Astrocyte of the cerebellum (primary cell): Measurements from ENCODE around the gene ITGAD.
A peak's percentile ranks its signal among the peaks of the same experiment; 100 is the strongest.

ENCODE experiments used
- DNase-seq: peaks from one replicate; pipeline ENCODE4 v3.0.0-alpha.2; 2011; ENCODE audit warnings: low read depth
- H3K4me3 ChIP-seq: 2 replicates; pipeline ENCODE4 v1.5.1; 2011; ENCODE audit warnings: mild to moderate bottlenecking, low read depth, low read length, moderate library complexity
- in situ Hi-C: cut with HindIII; loops from 2 replicates; pipeline ENCODE4 v1.10.0; 2017; ENCODE audit warnings: low sequenced_read_pairs
- TF ChIP-seq, protein P1 (sequence below): IDR thresholded peaks from 2 replicates; pipeline ENCODE4 v1.5.1; 2012; ENCODE audit warnings: low read length, low read depth, moderate library complexity, mild to moderate bottlenecking; ENCODE audit errors: missing control alignments

The ITGAD gene

DNA sequence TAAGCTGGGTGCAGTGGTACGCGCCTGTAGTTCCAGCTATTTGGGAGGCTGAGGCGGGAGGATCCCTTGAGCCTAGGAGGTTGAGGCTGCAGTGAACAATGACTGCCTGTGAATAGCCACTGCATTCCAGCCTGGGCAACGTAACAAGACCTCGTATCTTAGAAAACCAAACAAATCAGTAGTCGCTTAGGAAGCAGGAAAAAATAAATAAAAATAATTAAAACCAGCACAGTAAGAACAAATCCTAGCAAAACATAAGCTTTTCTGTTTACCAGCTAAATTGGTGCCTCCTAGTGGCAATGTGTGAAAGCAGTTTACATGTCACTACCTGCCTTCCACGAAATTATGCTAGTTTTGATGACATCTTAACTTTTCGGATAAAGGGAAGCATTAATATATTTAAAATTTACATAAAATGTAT is 67.5 kb downstream of the ITGAD start:
- peak overlapping the region; percentile 58 for H3K4me3 ChIP-seq
- DNase-seq: no peak
- in situ Hi-C loops: no loop called here
- TF ChIP-seq, protein P1, sequence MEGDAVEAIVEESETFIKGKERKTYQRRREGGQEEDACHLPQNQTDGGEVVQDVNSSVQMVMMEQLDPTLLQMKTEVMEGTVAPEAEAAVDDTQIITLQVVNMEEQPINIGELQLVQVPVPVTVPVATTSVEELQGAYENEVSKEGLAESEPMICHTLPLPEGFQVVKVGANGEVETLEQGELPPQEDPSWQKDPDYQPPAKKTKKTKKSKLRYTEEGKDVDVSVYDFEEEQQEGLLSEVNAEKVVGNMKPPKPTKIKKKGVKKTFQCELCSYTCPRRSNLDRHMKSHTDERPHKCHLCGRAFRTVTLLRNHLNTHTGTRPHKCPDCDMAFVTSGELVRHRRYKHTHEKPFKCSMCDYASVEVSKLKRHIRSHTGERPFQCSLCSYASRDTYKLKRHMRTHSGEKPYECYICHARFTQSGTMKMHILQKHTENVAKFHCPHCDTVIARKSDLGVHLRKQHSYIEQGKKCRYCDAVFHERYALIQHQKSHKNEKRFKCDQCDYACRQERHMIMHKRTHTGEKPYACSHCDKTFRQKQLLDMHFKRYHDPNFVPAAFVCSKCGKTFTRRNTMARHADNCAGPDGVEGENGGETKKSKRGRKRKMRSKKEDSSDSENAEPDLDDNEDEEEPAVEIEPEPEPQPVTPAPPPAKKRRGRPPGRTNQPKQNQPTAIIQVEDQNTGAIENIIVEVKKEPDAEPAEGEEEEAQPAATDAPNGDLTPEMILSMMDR: peak; percentile 68

DNA sequence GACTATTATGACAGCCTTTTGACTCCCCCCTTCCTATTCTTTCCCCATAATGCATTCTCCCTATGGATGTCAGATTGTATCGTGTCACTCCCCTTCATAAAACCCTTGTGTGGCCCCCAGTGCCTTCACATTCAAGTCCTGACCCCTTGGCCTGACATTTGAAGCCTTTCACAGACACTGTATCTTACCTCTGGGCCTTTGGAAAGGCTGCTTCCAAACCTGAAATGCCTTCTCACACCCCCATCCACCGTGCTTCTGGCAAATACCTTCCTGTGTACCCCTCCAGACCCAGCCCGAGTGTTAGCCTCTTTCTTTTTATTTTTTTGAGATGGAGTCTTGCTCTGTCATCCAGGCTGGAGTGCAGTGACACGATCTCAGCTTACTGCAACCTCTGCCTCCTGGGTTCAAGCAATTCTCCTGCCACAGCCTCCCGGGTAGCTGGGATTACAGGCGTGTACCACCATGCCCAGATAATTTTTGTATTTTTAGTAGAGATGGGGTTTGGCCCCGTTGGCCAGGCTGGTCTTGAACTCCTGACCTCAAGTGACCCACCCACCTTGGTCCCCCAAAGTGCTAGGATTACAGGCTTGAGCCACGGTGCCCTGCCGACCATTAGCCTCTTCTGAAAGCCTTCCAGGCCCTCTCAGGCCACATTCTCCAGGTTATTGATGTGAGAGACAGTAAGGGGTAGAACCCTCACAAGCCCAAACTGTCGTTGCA is 68.2 kb downstream of the ITGAD start:
- no peak overlapping the region for H3K4me3 ChIP-seq
- in situ Hi-C loops: no loop called here
- no peak for DNase-seq
- TF ChIP-seq, protein P1: no peak

DNA sequence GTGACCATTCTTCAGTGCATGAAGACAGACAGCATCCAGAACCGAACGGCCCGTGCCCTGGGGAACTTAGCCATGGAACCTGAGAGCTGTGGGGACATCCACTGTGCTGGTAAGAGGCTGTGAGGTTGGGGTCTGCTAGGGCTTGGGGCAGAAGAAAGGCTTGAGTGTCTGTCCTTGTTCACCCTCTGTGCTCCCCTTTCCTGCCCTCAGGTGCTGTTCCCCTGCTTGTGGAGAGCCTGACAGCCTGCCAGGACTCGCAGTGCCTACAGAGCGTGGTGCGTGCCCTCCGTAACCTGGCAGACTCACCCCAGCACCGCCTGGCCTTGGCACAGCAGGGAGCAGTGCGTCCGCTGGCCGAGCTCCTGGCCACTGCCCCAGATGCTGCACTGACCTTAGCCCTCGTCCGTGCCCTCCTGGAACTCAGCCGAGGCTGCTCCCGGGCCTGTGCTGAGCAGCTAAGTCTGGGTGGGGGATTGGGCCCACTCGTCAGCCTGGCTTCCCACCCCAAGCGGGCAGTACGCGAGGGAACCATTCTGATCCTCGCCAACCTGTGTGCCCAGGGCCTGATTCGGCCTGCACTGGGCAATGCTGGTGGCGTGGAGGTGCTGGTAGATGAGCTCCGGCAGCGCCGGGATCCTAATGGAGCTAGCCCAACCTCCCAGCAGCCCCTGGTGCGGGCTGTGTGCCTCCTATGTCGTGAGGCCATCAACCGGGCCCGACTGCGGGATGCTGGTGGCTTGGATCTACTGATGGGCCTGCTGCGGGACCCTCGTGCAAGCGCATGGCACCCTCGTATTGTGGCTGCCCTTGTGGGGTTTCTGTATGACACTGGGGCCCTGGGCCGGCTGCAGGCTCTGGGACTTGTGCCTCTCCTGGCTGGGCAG is 69.0 kb downstream of the ITGAD start:
- TF ChIP-seq, protein P1: no peak
- no peak overlapping the region for H3K4me3 ChIP-seq
- DNase-seq: no peak
- in situ Hi-C loops: no loop called here

DNA sequence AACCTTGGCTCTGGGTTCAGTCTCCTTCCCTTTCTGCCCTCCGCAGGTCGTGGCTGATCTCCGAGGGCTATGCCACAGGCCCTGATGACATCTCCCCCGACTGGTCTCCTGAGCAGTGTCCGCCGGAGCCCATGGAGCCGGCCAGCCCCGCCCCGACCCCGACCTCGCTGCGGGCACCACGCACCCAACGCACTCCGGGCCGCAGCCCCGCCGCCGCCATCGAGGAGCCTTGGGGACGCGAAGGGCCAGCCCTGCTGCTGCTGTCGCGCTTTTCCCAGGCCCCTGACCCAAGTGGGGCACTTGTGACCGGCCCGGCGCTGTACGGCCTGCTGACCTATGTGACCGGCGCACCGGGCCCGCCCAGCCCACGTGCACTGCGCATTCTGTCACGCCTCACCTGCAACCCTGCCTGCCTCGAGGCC is 71.2 kb downstream of the ITGAD start:
- in situ Hi-C loops: no loop called here
- TF ChIP-seq, protein P1: no peak
- H3K4me3 ChIP-seq: no peak overlapping the region
- no peak for DNase-seq

DNA sequence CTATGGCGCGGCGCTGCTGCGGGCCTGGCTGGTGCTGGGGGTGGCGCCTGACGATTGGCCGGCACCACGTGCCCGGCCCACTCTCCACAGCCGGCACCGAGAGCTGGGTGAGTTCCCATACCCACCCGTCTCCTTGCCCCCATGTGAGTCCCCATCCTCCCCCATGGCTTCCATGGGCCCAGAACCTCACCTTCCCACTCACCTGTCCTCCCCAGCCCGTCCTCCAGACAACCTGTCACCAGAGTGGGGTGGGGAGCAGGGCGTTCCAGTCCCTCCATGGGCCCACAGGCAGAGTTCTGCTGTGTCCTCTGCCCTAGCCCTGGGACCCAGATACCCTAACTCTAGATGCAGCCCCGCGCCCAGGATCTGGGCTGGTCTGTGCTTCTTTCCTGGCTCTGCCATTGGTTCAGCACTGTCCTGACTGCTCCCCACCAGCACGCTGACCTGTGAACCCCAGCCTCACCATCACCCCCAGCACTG is 71.7 kb downstream of the ITGAD start:
- in situ Hi-C loops: no loop called here
- TF ChIP-seq, protein P1: no peak
- no peak for DNase-seq
- no peak overlapping the region for H3K4me3 ChIP-seq

DNA sequence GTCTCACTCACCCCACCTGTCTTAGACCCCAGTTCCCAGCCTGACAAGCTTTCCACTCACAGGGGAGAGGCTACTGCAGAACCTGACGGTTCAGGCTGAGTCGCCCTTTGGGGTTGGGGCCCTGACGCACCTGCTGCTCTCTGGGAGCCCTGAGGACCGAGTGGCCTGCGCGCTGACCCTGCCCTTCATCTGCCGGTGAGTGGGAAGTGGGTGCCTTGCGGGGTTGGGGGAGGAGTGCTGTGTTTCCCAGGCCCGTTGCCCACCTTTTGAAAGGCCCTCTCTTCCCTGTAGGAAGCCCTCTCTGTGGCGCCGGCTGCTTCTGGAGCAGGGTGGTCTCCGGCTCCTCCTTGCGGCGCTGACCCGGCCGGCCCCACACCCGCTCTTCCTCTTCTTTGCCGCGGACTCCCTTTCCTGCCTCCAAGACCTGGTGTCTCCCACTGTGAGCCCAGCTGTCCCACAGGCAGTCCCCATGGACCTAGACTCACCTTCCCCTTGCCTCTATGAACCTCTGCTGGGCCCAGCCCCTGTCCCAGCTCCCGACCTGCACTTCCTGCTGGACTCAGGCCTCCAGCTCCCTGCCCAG is 72.7 kb downstream of the ITGAD start:
- H3K4me3 ChIP-seq: no peak overlapping the region
- TF ChIP-seq, protein P1: no peak
- in situ Hi-C loops: no loop called here
- no peak for DNase-seq
